AG10803 (cell line): ENCODE measurements around the gene DEPDC1B.
"Not testable (repeated sequence)": the region's sequence is repeated elsewhere in the genome, so short reads cannot be mapped to it uniquely, and the experiment has no call there.

ENCODE experiments used
- DNase-seq: peaks from one replicate; pipeline ENCODE4 v3.0.0; 2010; ENCODE audit warnings: low read depth
- H3K4me3 ChIP-seq: 2 replicates; pipeline ENCODE4 v1.5.1; 2011; ENCODE audit warnings: mild to moderate bottlenecking, low read length, control low read depth
- CTCF ChIP-seq: conservative IDR thresholded peaks from 2 replicates; pipeline ENCODE4 v1.5.1; 2011; ENCODE audit warnings: mild to moderate bottlenecking, low read length, control low read depth, inconsistent platforms

The DEPDC1B gene

GRCh38 chr5:60727033-60727679, 27.2 kb upstream of the DEPDC1B start:
- TF ChIP-seq CTCF: no peak
- H3K4me3 ChIP-seq: no peak overlapping the region
- DNase-seq: no peak

- TF ChIP-seq CTCF: no peak
- no peak overlapping the region for H3K4me3 ChIP-seq
- DNase-seq: no peak
Observed at GRCh38 chr5:60724126-60724525, 24.2 kb upstream of the DEPDC1B start.

- DNase-seq: no peak
Observed at GRCh38 chr5:60722416-60722815, 22.4 kb upstream of the DEPDC1B start.

GRCh38 chr5:60719329-60719728, 19.4 kb upstream of the DEPDC1B start:
- no peak for DNase-seq
- no peak overlapping the region for H3K4me3 ChIP-seq
- TF ChIP-seq CTCF: no peak

More at GRCh38 chr5:60722416-60722815, 22.4 kb upstream of the DEPDC1B start:
- no peak overlapping the region for H3K4me3 ChIP-seq
- TF ChIP-seq CTCF: no peak

GRCh38 chr5:60718166-60718892, 18.4 kb upstream of the DEPDC1B start:
- DNase-seq: no peak
- no peak for TF ChIP-seq CTCF
- no peak overlapping the region for H3K4me3 ChIP-seq

GRCh38 chr5:60715201-60715928, 15.4 kb upstream of the DEPDC1B start:
- DNase-seq, H3K4me3 ChIP-seq: not testable (repeated sequence)

- no peak for DNase-seq
- no peak overlapping the region for H3K4me3 ChIP-seq
- TF ChIP-seq CTCF: no peak
Observed at GRCh38 chr5:60712950-60713349, 13.0 kb upstream of the DEPDC1B start.

- not testable (repeated sequence) for DNase-seq, H3K4me3 ChIP-seq
Observed at GRCh38 chr5:60711892-60712291, 11.9 kb upstream of the DEPDC1B start.
